ENCODE results near the gene ATP6V0E1.
"Not testable (repeated sequence)": the region's sequence is repeated elsewhere in the genome, so short reads cannot be mapped to it uniquely, and the experiment has no call there.

ATP6V0E1 gene

DNA sequence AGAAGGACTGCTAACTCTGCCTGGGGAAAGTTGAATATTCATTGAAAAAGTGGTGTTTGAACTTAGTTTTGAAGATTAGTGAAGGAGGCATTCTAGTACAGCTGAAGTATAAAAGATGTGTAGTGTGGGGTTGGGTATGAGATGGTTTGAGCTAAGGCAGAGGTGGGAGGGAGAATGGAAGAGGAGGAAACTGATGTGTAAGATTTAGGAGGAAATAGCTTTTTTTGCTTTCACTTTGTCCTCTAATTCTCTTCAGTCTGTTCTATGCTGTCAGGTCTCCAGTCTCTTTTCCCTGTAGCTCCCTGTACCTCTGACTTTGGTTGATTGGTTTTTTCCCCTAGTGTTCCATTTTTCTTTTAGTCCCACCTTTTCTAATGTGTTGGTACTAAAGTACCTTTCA, 81.6 kb downstream of the ATP6V0E1 start:
- H3K27ac ChIP-seq: no peak overlapping the region
- TF ChIP-seq, protein P1, sequence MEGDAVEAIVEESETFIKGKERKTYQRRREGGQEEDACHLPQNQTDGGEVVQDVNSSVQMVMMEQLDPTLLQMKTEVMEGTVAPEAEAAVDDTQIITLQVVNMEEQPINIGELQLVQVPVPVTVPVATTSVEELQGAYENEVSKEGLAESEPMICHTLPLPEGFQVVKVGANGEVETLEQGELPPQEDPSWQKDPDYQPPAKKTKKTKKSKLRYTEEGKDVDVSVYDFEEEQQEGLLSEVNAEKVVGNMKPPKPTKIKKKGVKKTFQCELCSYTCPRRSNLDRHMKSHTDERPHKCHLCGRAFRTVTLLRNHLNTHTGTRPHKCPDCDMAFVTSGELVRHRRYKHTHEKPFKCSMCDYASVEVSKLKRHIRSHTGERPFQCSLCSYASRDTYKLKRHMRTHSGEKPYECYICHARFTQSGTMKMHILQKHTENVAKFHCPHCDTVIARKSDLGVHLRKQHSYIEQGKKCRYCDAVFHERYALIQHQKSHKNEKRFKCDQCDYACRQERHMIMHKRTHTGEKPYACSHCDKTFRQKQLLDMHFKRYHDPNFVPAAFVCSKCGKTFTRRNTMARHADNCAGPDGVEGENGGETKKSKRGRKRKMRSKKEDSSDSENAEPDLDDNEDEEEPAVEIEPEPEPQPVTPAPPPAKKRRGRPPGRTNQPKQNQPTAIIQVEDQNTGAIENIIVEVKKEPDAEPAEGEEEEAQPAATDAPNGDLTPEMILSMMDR (conservative IDR thresholded peaks at IDR 0.05): no peak

DNA sequence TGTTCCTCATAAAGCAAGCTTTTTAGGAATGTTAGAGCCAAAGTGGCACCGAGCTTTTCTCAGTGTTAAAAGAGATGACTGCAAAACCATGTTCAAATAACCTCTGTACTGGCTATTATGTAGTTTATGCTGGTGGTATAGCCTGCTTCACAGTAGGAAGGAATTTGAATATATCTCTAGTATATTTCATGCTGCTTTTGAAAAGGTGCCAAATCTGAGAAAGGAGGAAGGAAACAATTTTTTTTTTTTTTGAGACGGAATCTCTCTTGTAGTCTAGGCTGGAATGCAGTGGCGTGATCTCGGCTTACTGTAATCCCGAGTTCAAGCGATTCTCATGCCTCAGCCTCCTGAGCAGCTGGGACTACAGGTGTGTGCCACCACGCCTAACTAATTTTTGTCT, 86.1 kb downstream of the ATP6V0E1 start:
- H3K27ac ChIP-seq: no peak overlapping the region
- TF ChIP-seq, protein P1 (conservative IDR thresholded peaks at IDR 0.05): no peak

DNA sequence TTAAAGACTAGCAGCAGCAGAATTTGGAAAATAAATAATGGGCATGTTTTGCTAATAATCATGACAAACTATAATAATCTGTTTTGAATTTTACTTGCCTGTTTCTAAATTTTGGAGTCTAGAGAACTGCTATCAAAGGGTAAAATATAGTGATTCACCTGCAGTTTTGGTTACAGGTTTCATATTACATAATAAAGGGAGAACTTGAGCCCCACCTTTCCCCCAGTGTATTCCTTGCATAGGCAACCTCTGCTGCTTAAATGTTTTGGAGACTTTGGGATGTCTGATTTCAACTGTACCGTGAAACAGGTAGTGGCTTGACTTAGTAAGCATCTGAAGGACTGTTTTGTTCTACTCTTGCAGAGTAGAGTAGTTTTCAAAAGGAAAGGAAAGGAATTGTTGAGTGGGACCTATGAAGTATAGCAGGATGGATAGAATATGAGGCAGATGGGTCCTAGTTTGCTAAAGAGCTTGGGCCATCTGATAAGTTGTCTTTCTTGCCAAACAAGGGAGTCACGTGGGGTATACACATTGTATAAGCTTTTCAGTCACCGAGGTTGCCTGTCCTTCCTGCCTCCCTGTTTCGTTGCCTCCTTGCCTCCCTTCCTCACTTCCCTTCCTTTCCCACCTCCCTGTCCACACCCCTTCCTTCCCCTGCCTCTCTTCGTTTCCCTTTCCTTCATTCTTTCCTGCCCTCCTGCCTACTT, 91.7 kb downstream of the ATP6V0E1 start:
- H3K27ac ChIP-seq: no peak overlapping the region
- TF ChIP-seq, protein P1 (conservative IDR thresholded peaks at IDR 0.05): no peak

DNA sequence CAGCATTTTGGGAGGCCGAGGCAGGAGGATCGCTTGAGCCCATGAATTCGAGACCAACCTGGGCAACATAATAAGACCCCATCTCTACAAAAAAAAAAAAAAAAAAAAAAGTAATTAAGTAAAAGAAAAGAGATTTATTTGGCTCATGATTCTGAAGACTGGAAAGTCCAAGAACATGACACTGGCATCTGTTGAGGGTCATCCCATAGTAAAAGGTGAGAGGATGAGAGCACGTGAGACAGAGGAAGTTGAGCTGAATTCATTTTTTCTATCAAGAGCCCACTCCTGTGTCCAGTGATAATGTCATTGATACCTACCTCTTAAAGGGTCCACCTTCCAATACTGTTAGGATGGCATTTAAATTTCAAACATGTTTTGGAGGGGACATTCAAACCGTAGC, 92.4 kb downstream of the ATP6V0E1 start:
- TF ChIP-seq, protein P1 (conservative IDR thresholded peaks at IDR 0.05): no peak
- H3K27ac ChIP-seq: no peak overlapping the region

DNA sequence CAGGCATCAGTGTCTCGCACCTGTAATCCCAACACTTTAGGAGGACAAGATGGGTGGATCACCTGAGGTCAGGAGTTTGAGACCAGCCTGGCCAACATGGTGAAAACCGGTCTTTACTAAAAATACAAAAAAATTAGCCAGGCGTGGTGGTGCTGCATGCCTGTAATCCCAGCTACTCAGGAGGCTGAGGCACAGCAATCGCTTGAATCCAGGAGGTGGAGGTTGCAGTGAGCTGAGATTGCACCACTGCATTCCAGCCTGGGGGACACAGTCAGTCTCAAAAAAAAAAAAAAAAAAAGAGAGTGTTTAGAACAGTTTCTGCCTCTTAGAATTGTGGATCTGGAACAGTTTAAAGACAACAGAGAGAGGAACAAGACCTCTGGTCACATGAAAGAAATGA, 92.9 kb downstream of the ATP6V0E1 start:
- not testable (repeated sequence) for H3K27ac ChIP-seq

DNA sequence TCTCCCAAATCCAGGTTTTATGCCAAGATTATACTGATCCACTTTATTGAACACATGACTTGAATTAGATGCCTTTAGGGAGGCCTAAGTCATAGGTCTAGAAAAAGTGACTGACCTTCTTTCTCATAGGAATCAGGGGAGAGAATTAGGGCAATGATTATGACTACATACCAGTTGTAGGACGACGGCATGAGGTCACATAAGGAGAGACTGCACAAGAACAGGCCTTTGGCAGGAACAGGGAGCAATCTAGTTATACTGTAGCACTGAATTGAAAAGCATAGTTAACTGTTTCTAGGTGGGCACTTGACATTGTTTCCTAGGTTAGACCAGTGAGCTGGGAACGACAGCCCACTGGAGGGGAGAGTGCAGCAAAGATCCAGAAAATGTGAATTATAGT, 95.3 kb downstream of the ATP6V0E1 start:
- no peak overlapping the region for H3K27ac ChIP-seq
- TF ChIP-seq, protein P1 (conservative IDR thresholded peaks at IDR 0.05): no peak
